K562 (cell line): ENCODE data around the gene CUEDC2. TPM values are rescaled to one million over a fixed set of nuclear protein-coding genes. Genes with fewer than 3 reads are reported as not detected.

Experiments
- ARID4B ChIP-seq: sonication (generic); formaldehyde crosslinking; IDR thresholded peaks from 2 replicates; pipeline ENCODE4 v1.8.0; 2022; ENCODE audit warnings: mild to moderate bottlenecking, missing genetic modification reagents
- CBX5 ChIP-seq: IDR thresholded peaks from 2 replicates; pipeline ENCODE4 v1.6.1; 2014; ENCODE audit warnings: low read depth, borderline replicate concordance
- CREB1 ChIP-seq, 2 experiments: sonication (generic) in 1 of 2; formaldehyde crosslinking in 1 of 2; IDR thresholded peaks; 2 replicates each; pipeline versions ENCODE4 v1.6.1 to v1.8.0; 2012 to 2022; ENCODE audit warnings: inconsistent platforms in 1 of 2, mild to moderate bottlenecking in 1 of 2, missing genetic modification reagents in 1 of 2, moderate library complexity in 1 of 2
- CREBBP ChIP-seq: IDR thresholded peaks from one replicate; pipeline ENCODE4 v1.6.1; 2012; ENCODE audit warnings: low read depth, mild to moderate bottlenecking, control low read depth, inconsistent platforms, low read length
- ETV1 ChIP-seq: fragments of 450-650 bp; conservative IDR thresholded peaks from 2 replicates; pipeline ENCODE4 v1.6.1; 2016; ENCODE audit warnings: missing genetic modification characterization, control low read depth, low read depth, missing compliant biosample characterization
- FOXP4 ChIP-seq: sonication (generic); formaldehyde crosslinking; IDR thresholded peaks from 2 replicates; pipeline ENCODE4 v1.8.0; 2022; ENCODE audit warnings: mild to moderate bottlenecking, missing genetic modification reagents, borderline replicate concordance
- HNRNPUL1 ChIP-seq: fragments of 200-400 bp; formaldehyde crosslinking; IDR thresholded peaks from 2 replicates; pipeline ENCODE4 v1.6.1; 2017; ENCODE audit warnings: low read length
- IRF2 ChIP-seq: sonication (generic); formaldehyde crosslinking; IDR thresholded peaks from 2 replicates; pipeline ENCODE4 v1.8.1; 2022; ENCODE audit warnings: mild to moderate bottlenecking, missing genetic modification reagents
- MCM5 ChIP-seq: fragments of 450-650 bp; IDR thresholded peaks from 2 replicates; pipeline ENCODE4 v1.6.1; 2016; ENCODE audit warnings: low read depth
- NFRKB ChIP-seq: fragments of 450-650 bp; IDR thresholded peaks from 2 replicates; pipeline ENCODE4 v1.6.1; 2016; ENCODE audit warnings: low read depth
- PHB2 ChIP-seq: fragments of 450-650 bp; IDR thresholded peaks from 2 replicates; pipeline ENCODE4 v1.6.1; 2017; ENCODE audit warnings: low read depth
- PML ChIP-seq: IDR thresholded peaks from 2 replicates; pipeline ENCODE4 v1.6.1; 2012; ENCODE audit warnings: low read length, inconsistent platforms
- RBM34 ChIP-seq: fragments of 200-400 bp; formaldehyde crosslinking; IDR thresholded peaks from 2 replicates; pipeline ENCODE4 v1.6.1; 2018; ENCODE audit warnings: low read length, borderline replicate concordance; ENCODE audit not compliant: insufficient read depth
- SP1 ChIP-seq: sonication (generic); formaldehyde crosslinking; IDR thresholded peaks from 2 replicates; pipeline ENCODE4 v1.8.1; 2022; ENCODE audit warnings: mild to moderate bottlenecking, missing genetic modification reagents
- THAP7 ChIP-seq: fragments of 250-450 bp; sonication (Bioruptor Pico); IDR thresholded peaks from 2 replicates; pipeline ENCODE4 v1.5.0; 2021
- polyA plus RNA-seq, 8 experiments: library from polyadenylated mRNA; depleted of rRNA in 4 of 8; stranded (reverse) in 5 of 8; unstranded in 3 of 8; fragments of >200 nt; fragmentation: Nextera tagmentation in 2 of 8; fragmentation: Illumina TruSeq in 1 of 8; extraction: Ambion mirVana in 2 of 8; extraction: Trizol in 1 of 8; gene quantifications; 2 replicates each; pipeline versions ENCODE4 v1.2.1 to v1.2.3, GENCODE V29; 2011 to 2014; ENCODE audit warnings: inconsistent platforms in 1 of 8, missing spikeins in 1 of 8
- total RNA-seq, 7 experiments: library from RNA; depleted of rRNA in 6 of 7; stranded (reverse); fragments of >200 nt in 6 of 7; fragmentation: Illumina TruSeq in 2 of 7; extraction: Trizol in 2 of 7; gene quantifications; 2 replicates each; pipeline versions ENCODE4 v1.2.1 to v1.2.3, GENCODE V29; 2011 to 2021; ENCODE audit warnings: low replicate concordance in 1 of 7
- TF ChIP-seq, protein P1 (sequence below): sonication (generic); formaldehyde crosslinking; IDR thresholded peaks from 2 replicates; pipeline ENCODE4 v1.8.0; 2022; ENCODE audit warnings: mild to moderate bottlenecking, missing genetic modification reagents
- TF ChIP-seq, protein P2 (sequence below): IDR thresholded peaks from 3 replicates; pipeline ENCODE4 v1.6.1; 2011; ENCODE audit warnings: borderline replicate concordance, mild to moderate bottlenecking, moderate library complexity; ENCODE audit not compliant: insufficient read length; ENCODE audit errors: extremely low read depth

Gene CUEDC2
- total and polyA plus RNA-seq, 9 of the 15 experiments (the other 6 are each of a cell fraction or from before 2014, with no cell fraction given): 8.5 to 48.9 (median 27.4) TPM

DNA sequence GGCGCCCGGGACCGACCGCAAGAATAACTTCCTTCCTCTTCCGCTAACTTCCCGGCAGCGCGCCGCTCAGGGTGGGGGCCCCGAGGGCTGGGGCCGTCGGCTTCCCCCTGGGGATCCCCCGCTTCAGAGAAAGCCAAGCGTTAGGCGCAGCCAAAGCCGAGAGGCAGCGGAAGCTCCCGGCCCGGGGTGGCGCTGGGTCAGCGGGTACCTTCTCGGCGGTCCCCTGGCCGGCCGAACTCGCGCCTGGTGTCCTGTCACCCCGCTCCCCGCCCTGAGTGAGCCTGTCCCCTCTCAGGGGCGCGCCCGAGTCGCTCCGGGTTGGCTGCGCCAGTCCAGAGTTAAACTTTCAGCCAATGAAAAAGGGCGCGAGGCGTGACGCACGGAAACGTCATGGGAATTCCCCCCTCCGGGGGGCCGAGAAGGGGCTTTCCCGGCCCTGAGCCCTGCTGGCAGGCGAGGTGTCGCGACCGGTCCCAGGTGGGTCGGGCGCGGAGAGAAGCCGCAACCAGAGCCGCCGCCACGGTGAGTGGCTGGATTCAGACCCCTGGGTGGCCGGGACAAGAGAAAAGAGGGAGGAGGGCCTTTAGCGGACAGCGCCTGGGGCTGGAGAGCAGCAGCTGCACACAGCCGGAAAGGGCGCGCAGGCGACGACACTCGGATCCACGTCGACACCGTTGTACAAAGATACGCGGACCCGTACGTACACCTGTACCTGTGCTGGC is 38.1 kb downstream of the CUEDC2 start (continued):
- TF ChIP-seq PHB2 (no peak), FOXP4 (CRISPR knock-in tag) (no peak), HNRNPUL1 (no peak), ETV1 (peak; percentile 48), CREBBP (no peak), RBM34 (no peak), THAP7 (CRISPR knock-in tag) (no peak), ARID4B (CRISPR knock-in tag) (peak; percentile 68; the same call in 1 of the 2 replicates), MCM5 (no peak), NFRKB (no peak), CBX5 (no peak), SP1 (CRISPR knock-in tag) (peak; percentile 30; the same call in 1 of the 2 replicates), IRF2 (CRISPR knock-in tag) (no peak), PML (no peak), CREB1 (IDR thresholded peaks at IDR 0.05) (peak; percentile 96), CREB1 (CRISPR knock-in tag; IDR thresholded peaks at IDR 0.05) (peak; percentile 92)
- TF ChIP-seq, protein P1, sequence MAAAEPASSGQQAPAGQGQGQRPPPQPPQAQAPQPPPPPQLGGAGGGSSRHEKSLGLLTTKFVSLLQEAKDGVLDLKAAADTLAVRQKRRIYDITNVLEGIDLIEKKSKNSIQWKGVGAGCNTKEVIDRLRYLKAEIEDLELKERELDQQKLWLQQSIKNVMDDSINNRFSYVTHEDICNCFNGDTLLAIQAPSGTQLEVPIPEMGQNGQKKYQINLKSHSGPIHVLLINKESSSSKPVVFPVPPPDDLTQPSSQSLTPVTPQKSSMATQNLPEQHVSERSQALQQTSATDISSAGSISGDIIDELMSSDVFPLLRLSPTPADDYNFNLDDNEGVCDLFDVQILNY (CRISPR knock-in tag): no peak
- TF ChIP-seq, protein P2, sequence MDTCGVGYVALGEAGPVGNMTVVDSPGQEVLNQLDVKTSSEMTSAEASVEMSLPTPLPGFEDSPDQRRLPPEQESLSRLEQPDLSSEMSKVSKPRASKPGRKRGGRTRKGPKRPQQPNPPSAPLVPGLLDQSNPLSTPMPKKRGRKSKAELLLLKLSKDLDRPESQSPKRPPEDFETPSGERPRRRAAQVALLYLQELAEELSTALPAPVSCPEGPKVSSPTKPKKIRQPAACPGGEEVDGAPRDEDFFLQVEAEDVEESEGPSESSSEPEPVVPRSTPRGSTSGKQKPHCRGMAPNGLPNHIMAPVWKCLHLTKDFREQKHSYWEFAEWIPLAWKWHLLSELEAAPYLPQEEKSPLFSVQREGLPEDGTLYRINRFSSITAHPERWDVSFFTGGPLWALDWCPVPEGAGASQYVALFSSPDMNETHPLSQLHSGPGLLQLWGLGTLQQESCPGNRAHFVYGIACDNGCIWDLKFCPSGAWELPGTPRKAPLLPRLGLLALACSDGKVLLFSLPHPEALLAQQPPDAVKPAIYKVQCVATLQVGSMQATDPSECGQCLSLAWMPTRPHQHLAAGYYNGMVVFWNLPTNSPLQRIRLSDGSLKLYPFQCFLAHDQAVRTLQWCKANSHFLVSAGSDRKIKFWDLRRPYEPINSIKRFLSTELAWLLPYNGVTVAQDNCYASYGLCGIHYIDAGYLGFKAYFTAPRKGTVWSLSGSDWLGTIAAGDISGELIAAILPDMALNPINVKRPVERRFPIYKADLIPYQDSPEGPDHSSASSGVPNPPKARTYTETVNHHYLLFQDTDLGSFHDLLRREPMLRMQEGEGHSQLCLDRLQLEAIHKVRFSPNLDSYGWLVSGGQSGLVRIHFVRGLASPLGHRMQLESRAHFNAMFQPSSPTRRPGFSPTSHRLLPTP: no peak
